GM15510 (cell line): ENCODE measurements around the gene ABTB2.

Experiments used
- POLR2A ChIP-seq: IDR thresholded peaks from 3 replicates; pipeline ENCODE4 v1.6.1; 2011; ENCODE audit warnings: borderline replicate concordance; ENCODE audit not compliant: insufficient read length; ENCODE audit errors: extremely low read depth

The ABTB2 gene

DNA sequence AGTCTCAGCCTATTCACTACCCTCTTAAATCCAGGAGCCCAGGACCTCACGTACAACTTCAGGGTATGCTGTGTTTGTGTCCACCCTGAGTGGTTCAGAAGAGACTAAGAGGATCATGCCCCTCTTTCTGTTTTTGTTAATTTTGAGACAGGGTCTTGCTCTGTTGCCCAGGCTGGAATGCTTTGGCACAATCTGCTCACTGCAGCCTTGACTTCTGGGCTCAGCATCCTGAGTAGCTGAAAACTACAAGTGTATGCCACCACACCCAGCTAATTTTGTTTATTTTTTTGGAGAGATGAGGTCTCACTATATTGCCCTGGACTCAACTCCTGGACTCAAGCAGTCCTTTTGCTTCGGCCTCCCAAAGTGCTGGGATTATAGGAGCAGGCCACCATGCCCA is 133.9 kb downstream of the ABTB2 start:
- no peak for TF ChIP-seq POLR2A

DNA sequence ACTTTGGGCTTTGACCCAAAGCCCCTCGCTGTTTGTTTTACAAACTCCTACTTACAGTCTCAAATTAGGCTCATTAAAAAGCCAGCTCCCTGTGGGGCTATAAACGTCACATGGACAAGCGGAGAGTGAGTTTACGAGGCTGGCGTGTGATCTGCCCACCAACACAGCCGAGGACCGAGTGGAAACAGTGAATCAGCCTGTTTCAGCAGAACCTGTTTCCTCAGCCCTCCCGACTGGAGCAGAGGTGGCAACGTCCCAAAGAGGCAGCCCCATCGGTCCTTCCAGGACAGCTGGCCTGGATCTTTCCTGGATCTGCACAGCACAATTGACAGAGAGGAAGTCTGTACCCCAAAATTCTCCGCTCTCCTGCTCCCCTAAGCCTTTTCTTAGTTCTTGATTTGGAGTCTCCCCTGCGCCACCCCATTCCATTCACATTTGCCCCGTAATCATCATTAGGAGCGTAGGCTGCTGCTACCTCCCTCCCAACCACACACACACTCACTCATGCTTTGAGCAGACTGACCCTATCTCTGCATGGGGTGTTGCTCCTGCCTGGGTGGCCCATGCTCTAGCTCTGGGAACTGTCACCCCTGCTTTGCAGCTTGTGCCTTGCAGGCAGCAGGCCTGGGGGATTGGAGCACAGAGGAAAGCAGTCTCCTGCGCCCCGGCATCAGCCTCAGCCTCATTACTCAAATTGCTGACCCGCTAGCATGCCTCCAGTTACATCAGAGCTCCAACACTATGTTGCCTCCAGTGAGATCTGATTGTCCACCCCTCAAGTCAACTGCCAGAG is 134.6 kb downstream of the ABTB2 start:
- TF ChIP-seq POLR2A, result no peak

DNA sequence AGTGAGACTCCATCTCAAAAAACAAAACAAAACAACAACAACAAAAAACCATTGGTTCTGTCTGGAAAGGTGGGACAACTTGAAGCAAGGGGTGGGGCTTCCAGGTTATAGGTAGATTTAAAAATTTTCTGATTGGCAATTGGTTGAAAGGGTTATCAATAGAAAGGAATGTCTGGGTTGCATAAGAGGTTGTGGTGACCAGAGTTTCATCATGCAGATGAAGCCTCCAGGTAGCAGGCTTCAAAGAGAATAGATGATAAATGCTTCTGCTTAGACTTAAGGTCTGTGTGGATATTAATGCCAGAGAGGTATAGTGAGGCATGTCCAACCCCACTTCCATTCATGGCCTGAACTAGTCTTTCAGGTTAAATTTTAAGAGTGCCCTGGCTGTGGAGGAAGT is 135.8 kb downstream of the ABTB2 start:
- no peak for TF ChIP-seq POLR2A

- TF ChIP-seq POLR2A, result no peak
These were observed 137.9 kb downstream of the ABTB2 start for GRCh38 chr11:34219941-34220370.

- no peak for TF ChIP-seq POLR2A
These were observed 138.5 kb downstream of the ABTB2 start for GRCh38 chr11:34219279-34219678.

- TF ChIP-seq POLR2A, result no peak
These were observed 139.7 kb downstream of the ABTB2 start for GRCh38 chr11:34218067-34218466.

DNA sequence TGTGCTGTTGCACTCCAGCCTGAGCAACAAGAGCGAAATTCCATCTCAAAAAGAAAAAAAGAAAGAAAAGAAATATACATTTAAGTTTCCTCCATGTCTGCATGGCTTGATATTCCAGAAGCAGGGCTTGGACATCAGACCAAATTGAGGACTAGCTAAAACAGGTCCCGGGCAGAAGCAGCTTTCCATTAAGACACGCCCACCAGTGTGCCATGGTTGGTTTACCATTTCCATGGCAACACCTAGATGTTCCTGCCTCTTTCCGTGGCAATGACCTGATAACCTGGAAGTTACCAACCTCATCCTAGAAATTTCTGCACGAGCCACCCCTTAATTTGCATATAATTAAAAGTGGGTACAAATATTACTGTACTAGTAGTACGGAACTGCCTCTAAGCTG is 141.1 kb downstream of the ABTB2 start:
- no peak for TF ChIP-seq POLR2A

GRCh38 chr11:34215806-34216453 is 141.9 kb downstream of the ABTB2 start:
- no peak for TF ChIP-seq POLR2A

- TF ChIP-seq POLR2A, result no peak
These were observed 142.6 kb downstream of the ABTB2 start for GRCh38 chr11:34214961-34215805.

DNA sequence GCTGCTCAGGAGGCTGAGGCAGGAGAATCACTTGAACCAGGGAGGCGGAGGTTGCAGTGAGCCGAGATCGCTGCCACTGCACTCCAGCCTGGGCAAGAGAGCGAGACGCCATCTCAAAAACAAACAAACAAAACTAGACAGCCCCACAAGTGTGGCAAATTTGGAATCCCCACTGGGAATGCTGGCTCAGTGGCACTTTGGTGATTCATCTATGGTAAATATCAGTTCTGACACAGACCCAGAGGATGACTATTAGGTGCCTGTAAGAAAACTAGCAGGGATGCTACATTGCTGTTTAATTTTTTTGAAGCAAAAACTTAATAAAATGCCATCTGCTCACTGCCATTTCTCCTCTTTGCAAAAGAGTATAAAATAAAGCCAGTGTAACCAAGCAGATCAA is 144.4 kb downstream of the ABTB2 start:
- no peak for TF ChIP-seq POLR2A

DNA sequence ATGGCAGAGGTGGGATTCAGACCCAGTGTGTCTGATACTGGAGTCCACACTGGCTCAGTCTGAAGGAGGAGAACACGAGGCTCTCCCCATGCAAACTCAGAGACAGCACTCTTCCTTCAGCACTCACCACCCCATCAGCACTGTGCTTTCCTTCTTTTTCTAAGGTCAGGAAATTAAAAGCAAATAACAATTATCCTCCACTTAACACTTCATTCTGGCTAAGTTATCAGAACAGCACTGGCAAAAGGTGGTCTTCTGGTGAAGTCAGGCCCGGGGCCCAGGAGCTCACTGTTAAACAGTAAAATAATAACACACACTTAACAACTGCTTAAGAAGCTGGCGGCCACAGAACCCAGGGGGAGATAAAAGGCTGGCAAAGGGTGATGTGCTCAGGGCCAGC is 145.2 kb downstream of the ABTB2 start:
- TF ChIP-seq POLR2A, result no peak

DNA sequence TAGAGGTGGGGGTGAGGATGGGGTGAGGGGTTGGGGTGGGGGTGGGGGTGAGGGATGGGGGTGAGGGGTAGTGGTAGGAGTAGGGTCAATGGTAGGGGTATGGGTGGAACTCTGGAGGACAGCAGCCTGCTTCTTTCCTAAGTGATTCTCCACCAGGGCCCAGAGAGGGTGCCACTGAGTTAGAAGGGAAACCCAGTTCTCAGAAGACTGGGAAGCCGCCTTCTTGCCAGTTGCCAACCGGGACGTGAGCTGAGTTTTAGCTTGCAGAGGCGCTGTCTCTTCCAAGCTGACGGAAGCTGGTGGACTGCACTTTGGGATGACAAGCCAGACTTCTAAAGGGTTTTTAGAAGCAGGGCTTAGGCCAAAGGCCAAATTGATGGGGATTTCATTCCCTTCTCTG is 148.0 kb downstream of the ABTB2 start:
- no peak for TF ChIP-seq POLR2A

- TF ChIP-seq POLR2A, result no peak
These were observed 149.3 kb downstream of the ABTB2 start for GRCh38 chr11:34208266-34209135.

DNA sequence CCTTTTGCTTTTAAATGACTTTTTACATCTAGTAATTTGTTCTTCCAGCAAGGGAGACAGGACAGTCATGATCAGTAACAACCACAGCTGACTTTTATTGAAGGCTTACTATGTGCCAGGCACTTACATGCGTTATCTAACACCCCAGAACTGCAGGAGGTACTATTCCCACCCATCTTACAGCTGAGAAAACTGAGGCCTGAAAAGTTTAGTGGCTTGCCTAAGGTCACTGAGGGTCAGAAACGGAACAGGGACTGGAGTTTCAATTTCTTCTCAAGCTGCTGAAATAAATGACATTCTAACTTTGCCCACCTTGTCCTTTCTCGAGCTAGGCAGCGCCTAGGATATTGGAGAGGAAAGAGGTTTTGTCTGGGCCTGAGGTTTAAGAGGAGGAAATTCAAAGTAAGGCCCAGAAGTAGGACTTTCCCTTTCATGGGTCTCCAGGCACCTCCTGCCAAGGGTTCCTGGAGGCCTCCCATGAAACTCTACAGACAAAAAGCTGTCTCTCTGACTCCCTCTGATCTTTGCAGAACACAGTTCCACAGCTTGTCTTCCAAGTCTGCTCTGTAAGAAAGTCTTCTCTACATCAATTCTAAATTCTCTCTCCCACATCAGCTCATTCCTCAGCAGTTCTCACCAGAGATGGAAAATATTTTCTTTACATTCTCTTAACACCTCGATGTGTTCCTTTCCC is 150.2 kb downstream of the ABTB2 start:
- TF ChIP-seq POLR2A, result no peak
